ENCODE measurements around the gene TMPRSS4.

TMPRSS4 gene

GRCh38 chr11:118076754-118077281 lies at the start of gene TMPRSS4:
Gene TMPRSS4 (plus strand): TSS chr11:118077078. CDS start chr11:118077303, 225 bp downstream.
- Mint-ChIP-seq H3K27me3 (no peaks in the 10 kb centered on the region), H3K27ac (no peak within 1 kb of the TSS), H3K4me3 (no peak within 1 kb of the TSS), H3K36me3 (ENCODE audit: low read depth) (no peaks in the 10 kb centered on the region), H3K9me3 (no peaks in the 10 kb centered on the region), H3K4me1 (ENCODE audit: low read depth) (peaks cover 2% of the 10 kb centered on the region)

- no peak overlapping the region for H3K27ac Mint-ChIP-seq
- no peak overlapping the region for H3K4me3 Mint-ChIP-seq
- H3K4me1 Mint-ChIP-seq (ENCODE audit: low read depth) = peaks cover 34% of the 10 kb centered on the region
- no peaks in the 10 kb centered on the region for H3K27me3 Mint-ChIP-seq
- no peaks in the 10 kb centered on the region for H3K9me3 Mint-ChIP-seq
- no peaks in the 10 kb centered on the region for H3K36me3 Mint-ChIP-seq (ENCODE audit: low read depth)
These were observed 49.2 kb upstream of the TMPRSS4 start for GRCh38 chr11:118027694-118028093.

- Mint-ChIP-seq H3K27me3 (no peaks in the 10 kb centered on the region), H3K9me3 (no peaks in the 10 kb centered on the region), H3K4me1 (ENCODE audit: low read depth) (peaks cover 42% of the 10 kb centered on the region), H3K4me3 (no peak overlapping the region), H3K36me3 (ENCODE audit: low read depth) (no peaks in the 10 kb centered on the region), H3K27ac (peak overlapping the region; percentile 62)
These were observed 48.3 kb upstream of the TMPRSS4 start for GRCh38 chr11:118028626-118029025.

- H3K4me1 Mint-ChIP-seq (ENCODE audit: low read depth) = peaks cover 24% of the 10 kb centered on the region
- H3K27me3 Mint-ChIP-seq = no peaks in the 10 kb centered on the region
- no peaks in the 10 kb centered on the region for H3K9me3 Mint-ChIP-seq
- no peak overlapping the region for H3K27ac Mint-ChIP-seq
- H3K4me3 Mint-ChIP-seq = no peak overlapping the region
- no peaks in the 10 kb centered on the region for H3K36me3 Mint-ChIP-seq (ENCODE audit: low read depth)
These were observed 43.4 kb upstream of the TMPRSS4 start for GRCh38 chr11:118033443-118033842.

- H3K9me3 Mint-ChIP-seq = no peaks in the 10 kb centered on the region
- H3K27me3 Mint-ChIP-seq = no peaks in the 10 kb centered on the region
- H3K4me3 Mint-ChIP-seq = no peak overlapping the region
- peaks cover 60% of the 10 kb centered on the region for H3K4me1 Mint-ChIP-seq (ENCODE audit: low read depth)
- peak overlapping the region; percentile 69 for H3K27ac Mint-ChIP-seq
- H3K36me3 Mint-ChIP-seq (ENCODE audit: low read depth) = no peaks in the 10 kb centered on the region
These were observed 34.7 kb upstream of the TMPRSS4 start for GRCh38 chr11:118042141-118042540.

- Mint-ChIP-seq H3K9me3 (no peaks in the 10 kb centered on the region), H3K27ac (peak overlapping the region; percentile 69), H3K4me3 (peak overlapping the region; percentile 6), H3K36me3 (ENCODE audit: low read depth) (no peaks in the 10 kb centered on the region), H3K4me1 (ENCODE audit: low read depth) (peaks cover 66% of the 10 kb centered on the region), H3K27me3 (no peaks in the 10 kb centered on the region)
These were observed 34.1 kb upstream of the TMPRSS4 start for GRCh38 chr11:118042796-118043195.

GRCh38 chr11:118045191-118045590 lies 31.7 kb upstream of the TMPRSS4 start:
- peak overlapping the region; percentile 84 for H3K27ac Mint-ChIP-seq
- no peaks in the 10 kb centered on the region for H3K36me3 Mint-ChIP-seq (ENCODE audit: low read depth)
- no peak overlapping the region for H3K4me3 Mint-ChIP-seq
- no peaks in the 10 kb centered on the region for H3K27me3 Mint-ChIP-seq
- no peaks in the 10 kb centered on the region for H3K9me3 Mint-ChIP-seq
- peaks cover 78% of the 10 kb centered on the region for H3K4me1 Mint-ChIP-seq (ENCODE audit: low read depth)

GRCh38 chr11:118046051-118046963 lies 30.6 kb upstream of the TMPRSS4 start:
- H3K4me1 Mint-ChIP-seq (ENCODE audit: low read depth) = peaks cover 89% of the 10 kb centered on the region
- no peaks in the 10 kb centered on the region for H3K27me3 Mint-ChIP-seq
- no peaks in the 10 kb centered on the region for H3K36me3 Mint-ChIP-seq (ENCODE audit: low read depth)
- no peaks in the 10 kb centered on the region for H3K9me3 Mint-ChIP-seq
- H3K27ac Mint-ChIP-seq = peak overlapping the region; percentile 84
- H3K4me3 Mint-ChIP-seq = peak overlapping the region; percentile 66

GRCh38 chr11:118046964-118047700 lies 29.7 kb upstream of the TMPRSS4 start:
- Mint-ChIP-seq H3K4me3 (peak overlapping the region; percentile 66), H3K27ac (peak overlapping the region; percentile 84), H3K27me3 (no peaks in the 10 kb centered on the region), H3K36me3 (ENCODE audit: low read depth) (no peaks in the 10 kb centered on the region), H3K4me1 (ENCODE audit: low read depth) (peaks cover 93% of the 10 kb centered on the region), H3K9me3 (no peaks in the 10 kb centered on the region)

- Mint-ChIP-seq H3K27ac (peak overlapping the region; percentile 84), H3K4me3 (no peak overlapping the region), H3K4me1 (ENCODE audit: low read depth) (peaks cover 93% of the 10 kb centered on the region), H3K36me3 (ENCODE audit: low read depth) (no peaks in the 10 kb centered on the region), H3K27me3 (no peaks in the 10 kb centered on the region), H3K9me3 (no peaks in the 10 kb centered on the region)
These were observed 29.1 kb upstream of the TMPRSS4 start for GRCh38 chr11:118047749-118048148.

- Mint-ChIP-seq H3K9me3 (no peaks in the 10 kb centered on the region), H3K4me1 (ENCODE audit: low read depth) (peaks cover 90% of the 10 kb centered on the region), H3K4me3 (no peak overlapping the region), H3K36me3 (ENCODE audit: low read depth) (no peaks in the 10 kb centered on the region), H3K27me3 (no peaks in the 10 kb centered on the region), H3K27ac (peak overlapping the region; percentile 86)
These were observed 28.2 kb upstream of the TMPRSS4 start for GRCh38 chr11:118048472-118049370.

- Mint-ChIP-seq H3K4me3 (no peak overlapping the region), H3K36me3 (ENCODE audit: low read depth) (no peaks in the 10 kb centered on the region), H3K27ac (peak overlapping the region; percentile 57), H3K4me1 (ENCODE audit: low read depth) (peaks cover 80% of the 10 kb centered on the region), H3K9me3 (no peaks in the 10 kb centered on the region), H3K27me3 (no peaks in the 10 kb centered on the region)
These were observed 27.1 kb upstream of the TMPRSS4 start for GRCh38 chr11:118049771-118050170.

GRCh38 chr11:118050208-118050891 lies 26.5 kb upstream of the TMPRSS4 start:
- Mint-ChIP-seq H3K27me3 (no peaks in the 10 kb centered on the region), H3K4me1 (ENCODE audit: low read depth) (peaks cover 74% of the 10 kb centered on the region), H3K9me3 (no peaks in the 10 kb centered on the region), H3K27ac (peak overlapping the region; percentile 57), H3K4me3 (no peak overlapping the region), H3K36me3 (ENCODE audit: low read depth) (no peaks in the 10 kb centered on the region)

- H3K9me3 Mint-ChIP-seq = no peaks in the 10 kb centered on the region
- no peaks in the 10 kb centered on the region for H3K27me3 Mint-ChIP-seq
- peaks cover 66% of the 10 kb centered on the region for H3K4me1 Mint-ChIP-seq (ENCODE audit: low read depth)
- peak overlapping the region; percentile 44 for H3K4me3 Mint-ChIP-seq
- no peaks in the 10 kb centered on the region for H3K36me3 Mint-ChIP-seq (ENCODE audit: low read depth)
- peak overlapping the region; percentile 77 for H3K27ac Mint-ChIP-seq
These were observed 25.7 kb upstream of the TMPRSS4 start for GRCh38 chr11:118051136-118051610.
